Ovary (tissue), 3 donors: Measurements from ENCODE around the gene TNNC1.

ENCODE experiments used
- CTCF ChIP-seq, 3 donors: fragments of 450-650 bp in 2 of 3; fragments of 200-600 bp in 1 of 3; IDR thresholded peaks; one replicate each; pipeline versions ENCODE4 v1.5.1 to v1.8.0; 2016 to 2022; ENCODE audit warnings: antibody characterized with exemption in 3 of 3, mild to moderate bottlenecking in 1 of 3
- EP300 ChIP-seq: sonication (generic); formaldehyde crosslinking; IDR thresholded peaks from one replicate; pipeline ENCODE4 v1.6.1; 2017; ENCODE audit warnings: antibody characterized with exemption
- donor health status: DM: no; HTN: no; CAD: no.

GRCh38 chr3:52434491-52435115 is 19.2 kb downstream of the TNNC1 start:
- TF ChIP-seq CTCF (IDR thresholded peaks at IDR 0.05) = no peak
- no peak for TF ChIP-seq EP300
